Neural progenitor cell (in vitro differentiated cells): ENCODE measurements around the gene CLDN16. TPM values are rescaled to one million over a fixed set of nuclear protein-coding genes. Genes with fewer than 3 reads are reported as not detected.

Source experiments
- DNase-seq: peaks from one replicate; pipeline ENCODE4 v3.0.0-alpha.2; 2016; ENCODE audit warnings: low spot score
- H2AFZ ChIP-seq: fragments of 200-600 bp; sonication (generic); replicated peaks from 2 replicates; pipeline ENCODE4 v1.6.1; 2016; ENCODE audit warnings: antibody characterized with exemption
- H3F3A ChIP-seq: fragments of 200-600 bp; sonication (generic); 2 replicates; pipeline ENCODE4 v1.6.1; 2016; ENCODE audit warnings: antibody characterized with exemption, low read depth
- H3K27ac ChIP-seq: fragments of 200-600 bp; sonication (generic); 2 replicates; pipeline ENCODE4 v1.5.1; 2016; ENCODE audit warnings: mild to moderate bottlenecking
- H3K27me3 ChIP-seq: fragments of 200-600 bp; sonication (generic); 2 replicates; pipeline ENCODE4 v1.6.1; 2016; ENCODE audit warnings: mild to moderate bottlenecking, moderate library complexity
- H3K36me3 ChIP-seq: fragments of 200-600 bp; sonication (generic); 2 replicates; pipeline ENCODE4 v1.5.1; 2016
- H3K4me1 ChIP-seq: fragments of 200-600 bp; sonication (generic); 2 replicates; pipeline ENCODE4 v1.6.1; 2016; ENCODE audit warnings: mixed run types
- H3K4me2 ChIP-seq: fragments of 200-600 bp; sonication (generic); 2 replicates; pipeline ENCODE4 v1.6.1; 2016
- H3K4me3 ChIP-seq: fragments of 200-600 bp; sonication (generic); 2 replicates; pipeline ENCODE4 v1.5.1; 2016
- H3K79me2 ChIP-seq: fragments of 200-600 bp; sonication (generic); 2 replicates; pipeline ENCODE4 v1.6.1; 2016; ENCODE audit warnings: low read depth
- H3K9ac ChIP-seq: fragments of 200-600 bp; sonication (generic); 2 replicates; pipeline ENCODE4 v1.6.1; 2016
- H3K9me3 ChIP-seq: fragments of 200-600 bp; sonication (generic); 2 replicates; pipeline ENCODE4 v1.5.1; 2016; ENCODE audit warnings: low read depth
- H4K20me1 ChIP-seq: fragments of 200-600 bp; sonication (generic); 2 replicates; pipeline ENCODE4 v1.6.1; 2016; ENCODE audit warnings: low read depth
- H3K27ac Mint-ChIP-seq: 3 replicates; pipeline ENCODE4 v1.8.0; 2021; ENCODE audit warnings: mixed read lengths
- H3K27me3 Mint-ChIP-seq: 2 replicates; pipeline ENCODE4 v1.8.0; 2022; ENCODE audit warnings: low read depth, mild to moderate bottlenecking, inconsistent platforms, moderate library complexity, mixed read lengths; ENCODE audit not compliant: insufficient read depth
- H3K36me3 Mint-ChIP-seq: 3 replicates; pipeline ENCODE4 v1.8.0; 2021; ENCODE audit warnings: mixed read lengths
- H3K4me1 Mint-ChIP-seq: 3 replicates; pipeline ENCODE4 v1.8.0; 2021; ENCODE audit warnings: mixed read lengths
- H3K4me3 Mint-ChIP-seq: 3 replicates; pipeline ENCODE4 v1.8.0; 2021; ENCODE audit warnings: mild to moderate bottlenecking, moderate library complexity, mixed read lengths
- H3K9me3 Mint-ChIP-seq: 3 replicates; pipeline ENCODE4 v1.8.0; 2020; ENCODE audit warnings: mixed read lengths
- EZH2 ChIP-seq: fragments of 200-600 bp; sonication (generic); IDR thresholded peaks from 2 replicates; pipeline ENCODE4 v1.6.1; 2017; ENCODE audit warnings: antibody characterized with exemption, mild to moderate bottlenecking, moderate library complexity
- EZH2phosphoT487 ChIP-seq: fragments of 200-600 bp; sonication (generic); IDR thresholded peaks from 2 replicates; pipeline ENCODE4 v1.6.1; 2017; ENCODE audit warnings: antibody characterized with exemption
- total RNA-seq: library from RNA; depleted of rRNA; stranded (reverse); fragments of >200 nt; gene quantifications from 2 replicates; pipeline ENCODE4 v1.2.3, GENCODE V29; 2015; ENCODE audit warnings: low replicate concordance
- TF ChIP-seq, protein P1 (sequence below): fragments of 200-600 bp; sonication (generic); IDR thresholded peaks from 2 replicates; pipeline ENCODE4 v1.5.1; 2017; ENCODE audit warnings: antibody characterized with exemption, mild to moderate bottlenecking

Gene CLDN16
- total RNA-seq, 1 donor from 2014 or later, result not detected

DNA sequence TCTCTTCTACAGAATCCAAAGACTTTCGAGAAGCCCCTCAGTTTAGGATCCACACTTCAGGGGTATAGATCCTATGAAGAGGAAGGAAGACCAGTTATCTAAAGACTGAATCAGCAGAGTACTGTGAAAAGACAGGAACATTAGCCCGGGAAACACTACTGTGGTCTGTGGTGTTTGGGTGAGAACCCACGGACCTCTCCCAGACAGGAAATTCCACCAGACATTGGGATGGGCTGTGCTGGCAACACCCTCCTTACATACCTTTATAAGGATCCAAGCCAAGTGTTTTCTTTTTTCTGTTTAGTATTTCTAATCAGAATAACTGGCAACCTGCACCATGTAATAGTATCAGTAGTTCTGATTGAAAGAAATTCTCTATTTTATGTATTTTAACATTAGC lies 47.7 kb downstream of the CLDN16 start:
- no peak for DNase-seq
- Mint-ChIP-seq H3K27ac (no peak overlapping the region), H3K4me1 (no peaks in the 10 kb centered on the region)

DNA sequence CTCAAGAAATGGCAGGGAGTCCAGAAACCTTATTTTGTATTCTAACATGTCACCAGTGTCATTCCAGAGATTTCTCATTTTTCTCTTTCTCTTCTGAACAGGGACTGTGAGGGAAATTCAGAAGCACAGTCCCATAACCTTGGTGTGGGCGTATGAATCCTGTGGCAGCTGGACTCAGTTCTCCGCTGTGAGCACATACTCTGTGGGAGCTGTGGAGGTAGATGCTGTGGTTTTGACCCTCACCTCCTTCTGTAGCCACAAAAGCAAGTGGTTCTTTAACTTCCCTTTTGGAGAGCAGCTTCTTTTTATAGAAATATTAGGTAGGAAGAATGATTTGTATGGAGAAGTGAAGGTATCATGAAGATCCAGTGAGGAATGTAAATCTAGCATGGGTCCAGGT lies 48.4 kb downstream of the CLDN16 start:
- no peak overlapping the region for H3K4me3 ChIP-seq
- no peaks in the 10 kb centered on the region for H3K4me1 ChIP-seq
- H3K9me3 ChIP-seq, result no peaks in the 10 kb centered on the region
- no peak overlapping the region for H2AFZ ChIP-seq
- no peaks in the 10 kb centered on the region for H3K36me3 ChIP-seq
- H4K20me1 ChIP-seq, result no peaks in the 10 kb centered on the region
- Mint-ChIP-seq H3K4me1 (no peaks in the 10 kb centered on the region), H3K27me3 (peaks cover 2% of the 10 kb centered on the region), H3K36me3 (no peaks in the 10 kb centered on the region), H3K4me3 (no peak overlapping the region), H3K27ac (no peak overlapping the region), H3K9me3 (peaks cover 3% of the 10 kb centered on the region)
- TF ChIP-seq, protein P1, sequence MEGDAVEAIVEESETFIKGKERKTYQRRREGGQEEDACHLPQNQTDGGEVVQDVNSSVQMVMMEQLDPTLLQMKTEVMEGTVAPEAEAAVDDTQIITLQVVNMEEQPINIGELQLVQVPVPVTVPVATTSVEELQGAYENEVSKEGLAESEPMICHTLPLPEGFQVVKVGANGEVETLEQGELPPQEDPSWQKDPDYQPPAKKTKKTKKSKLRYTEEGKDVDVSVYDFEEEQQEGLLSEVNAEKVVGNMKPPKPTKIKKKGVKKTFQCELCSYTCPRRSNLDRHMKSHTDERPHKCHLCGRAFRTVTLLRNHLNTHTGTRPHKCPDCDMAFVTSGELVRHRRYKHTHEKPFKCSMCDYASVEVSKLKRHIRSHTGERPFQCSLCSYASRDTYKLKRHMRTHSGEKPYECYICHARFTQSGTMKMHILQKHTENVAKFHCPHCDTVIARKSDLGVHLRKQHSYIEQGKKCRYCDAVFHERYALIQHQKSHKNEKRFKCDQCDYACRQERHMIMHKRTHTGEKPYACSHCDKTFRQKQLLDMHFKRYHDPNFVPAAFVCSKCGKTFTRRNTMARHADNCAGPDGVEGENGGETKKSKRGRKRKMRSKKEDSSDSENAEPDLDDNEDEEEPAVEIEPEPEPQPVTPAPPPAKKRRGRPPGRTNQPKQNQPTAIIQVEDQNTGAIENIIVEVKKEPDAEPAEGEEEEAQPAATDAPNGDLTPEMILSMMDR, result no peak
- TF ChIP-seq EZH2 (no peak), EZH2phosphoT487 (no peak)
- H3K79me2 ChIP-seq, result no peaks in the 10 kb centered on the region
- H3K27ac ChIP-seq, result no peak overlapping the region
- DNase-seq, result no peak
- no peaks in the 10 kb centered on the region for H3F3A ChIP-seq
- no peak overlapping the region for H3K4me2 ChIP-seq
- no peaks in the 10 kb centered on the region for H3K27me3 ChIP-seq
- no peak overlapping the region for H3K9ac ChIP-seq

More for the DNA sequence above, 47.7 kb downstream of the CLDN16 start:
- H3K27me3 Mint-ChIP-seq, result peaks cover 2% of the 10 kb centered on the region
- Histone ChIP-seq H2AFZ (no peak overlapping the region), H3K9ac (no peak overlapping the region), H3K9me3 (no peaks in the 10 kb centered on the region), H3K4me3 (no peak overlapping the region), H3K27me3 (no peaks in the 10 kb centered on the region), H3K4me1 (no peaks in the 10 kb centered on the region), H3F3A (no peaks in the 10 kb centered on the region), H4K20me1 (no peaks in the 10 kb centered on the region), H3K36me3 (no peaks in the 10 kb centered on the region), H3K27ac (no peak overlapping the region), H3K4me2 (no peak overlapping the region), H3K79me2 (no peaks in the 10 kb centered on the region)
- no peak overlapping the region for H3K4me3 Mint-ChIP-seq
- peaks cover 3% of the 10 kb centered on the region for H3K9me3 Mint-ChIP-seq
- no peaks in the 10 kb centered on the region for H3K36me3 Mint-ChIP-seq
- TF ChIP-seq EZH2phosphoT487, result no peak
- no peak for TF ChIP-seq EZH2
- TF ChIP-seq, protein P1, result no peak

DNA sequence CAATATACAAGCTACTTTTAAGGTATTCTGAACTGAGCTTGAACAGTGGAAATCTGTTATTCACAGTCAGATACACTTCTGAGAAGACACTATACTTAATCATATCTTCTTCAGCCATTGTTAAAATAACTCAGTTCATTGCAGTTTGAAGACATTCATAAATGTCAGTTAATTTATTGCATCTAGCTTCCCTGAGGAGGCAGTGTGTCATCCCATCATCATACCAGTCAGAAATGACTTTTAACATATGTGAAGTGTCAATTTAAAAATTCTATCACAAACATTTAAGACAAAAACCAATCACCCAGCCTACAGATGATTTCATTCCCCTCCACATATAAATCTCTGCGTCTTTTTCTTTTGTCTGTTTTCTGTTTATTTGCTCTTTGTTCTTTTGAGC lies 54.3 kb downstream of the CLDN16 start:
- DNase-seq, result no peak
- no peaks in the 10 kb centered on the region for H3F3A ChIP-seq
- H3K4me3 Mint-ChIP-seq, result no peak overlapping the region
- H3K9me3 Mint-ChIP-seq, result no peaks in the 10 kb centered on the region
- no peaks in the 10 kb centered on the region for H3K36me3 Mint-ChIP-seq
- H3K79me2 ChIP-seq, result no peaks in the 10 kb centered on the region
- H3K36me3 ChIP-seq, result no peaks in the 10 kb centered on the region
- H3K27me3 Mint-ChIP-seq, result no peaks in the 10 kb centered on the region
- H3K27ac Mint-ChIP-seq, result no peak overlapping the region
- no peak overlapping the region for H3K4me3 ChIP-seq
- H3K4me2 ChIP-seq, result no peak overlapping the region
- no peak for TF ChIP-seq EZH2phosphoT487
- no peak for TF ChIP-seq EZH2
- TF ChIP-seq, protein P1, result no peak
- H3K4me1 Mint-ChIP-seq, result no peaks in the 10 kb centered on the region
- H3K9me3 ChIP-seq, result no peaks in the 10 kb centered on the region
- no peaks in the 10 kb centered on the region for H4K20me1 ChIP-seq
- no peak overlapping the region for H3K9ac ChIP-seq
- no peaks in the 10 kb centered on the region for H3K4me1 ChIP-seq
- H2AFZ ChIP-seq, result no peak overlapping the region
- no peaks in the 10 kb centered on the region for H3K27me3 ChIP-seq
- H3K27ac ChIP-seq, result no peak overlapping the region
